AG04450 (cell line): Measurements from ENCODE around the gene MYO18A. TPM values are rescaled to one million over a fixed set of nuclear protein-coding genes. Genes with fewer than 3 reads are reported as not detected.

Experiments used
- CTCF ChIA-PET: fragments of 300-600, 350-600 bp; formaldehyde crosslinking; extraction: SDS; loops from one replicate; lab custom pipeline; 2022; ENCODE audit warnings: antibody characterized with exemption, inconsistent platforms; lab: Charles Lee
- POLR2A ChIA-PET: fragments of 350-600 bp; formaldehyde crosslinking; extraction: SDS; loops from one replicate; lab custom pipeline; 2021; ENCODE audit warnings: antibody characterized with exemption, inconsistent platforms; lab: Yijun Ruan, JAX
- DNase-seq: peaks from one replicate; pipeline ENCODE4 v3.0.0-alpha.2; 2011; ENCODE audit warnings: low read depth, low spot score
- H3K27ac ChIP-seq: one replicate; pipeline ENCODE4 v1.5.1; 2012; ENCODE audit warnings: low read depth, low read length, control low read depth
- H3K27me3 ChIP-seq: one replicate; pipeline ENCODE4 v1.6.0; 2012; ENCODE audit warnings: low read length; ENCODE audit not compliant: control insufficient read depth, insufficient read depth
- H3K4me3 ChIP-seq: 2 replicates; pipeline ENCODE4 v1.5.1; 2011; ENCODE audit warnings: mild to moderate bottlenecking, low read depth, low read length, control low read depth
- H3K9me3 ChIP-seq: 2 replicates; pipeline ENCODE4 v1.5.1; 2012; ENCODE audit warnings: low read length; ENCODE audit not compliant: control insufficient read depth, insufficient read depth
- CTCF ChIP-seq: IDR thresholded peaks from 2 replicates; pipeline ENCODE4 v1.5.1; 2011; ENCODE audit warnings: low read depth, low read length, control low read depth, inconsistent platforms
- polyA plus RNA-seq: library from polyadenylated mRNA; depleted of rRNA; stranded (reverse); fragments of >200 nt; gene quantifications from 2 replicates; pipeline ENCODE4 v1.2.3, GENCODE V29; 2011

Gene MYO18A
- polyA plus RNA-seq, 1 experiment: 9.8 TPM

- CTCF ChIA-PET: interaction anchor here (1.3 kb wide), 1 partner anchor 14 kb away, joined by 4 read pairs; no protein-coding TSS in a partner anchor
- Histone ChIP-seq H3K4me3 (no peak overlapping the region), H3K27me3 (no peaks in the 10 kb centered on the region), H3K9me3 (no peaks in the 10 kb centered on the region; the same call in 1 of the 2 replicates), H3K27ac (no peak overlapping the region)
- TF ChIP-seq CTCF: no peak
- no peak for DNase-seq
- POLR2A ChIA-PET: no interaction called here
Observed at GRCh38 chr17:29103341-29103740, 76.9 kb downstream of the MYO18A start.

- H3K9me3 ChIP-seq: no peaks in the 10 kb centered on the region; the same call in 1 of the 2 replicates
- ChIA-PET POLR2A (no interaction called here), CTCF (interaction anchor here (2.7 kb wide), 1 partner anchor 9 kb away, joined by 11 read pairs; no protein-coding TSS in a partner anchor)
- H3K27me3 ChIP-seq: no peaks in the 10 kb centered on the region
- DNase-seq: no peak
- no peak for TF ChIP-seq CTCF
- H3K4me3 ChIP-seq: no peak overlapping the region
- no peak overlapping the region for H3K27ac ChIP-seq
Observed at GRCh38 chr17:29102741-29103181, 77.4 kb downstream of the MYO18A start.

GRCh38 chr17:29102046-29102445 is 78.2 kb downstream of the MYO18A start:
- TF ChIP-seq CTCF: no peak
- POLR2A ChIA-PET: no interaction called here

GRCh38 chr17:29100296-29100695 is 79.9 kb downstream of the MYO18A start:
- no peak for TF ChIP-seq CTCF
- ChIA-PET POLR2A (no interaction called here), CTCF (interaction anchor here (1.5 to 2.7 kb wide), 3 partner anchors 12 to 135 kb away, joined by 8 to 11 read pairs (median 10); no protein-coding TSS in a partner anchor)
- Histone ChIP-seq H3K9me3 (no peaks in the 10 kb centered on the region; the same call in 1 of the 2 replicates), H3K27me3 (no peaks in the 10 kb centered on the region), H3K27ac (no peak overlapping the region), H3K4me3 (no peak overlapping the region)
- no peak for DNase-seq

More at GRCh38 chr17:29102046-29102445, 78.2 kb downstream of the MYO18A start:
- H3K27me3 ChIP-seq: no peaks in the 10 kb centered on the region
- CTCF ChIA-PET: interaction anchor here (2.4 to 2.7 kb wide), 2 partner anchors 10 to 137 kb away, joined by 10 to 11 read pairs; no protein-coding TSS in a partner anchor
- no peak overlapping the region for H3K27ac ChIP-seq
- H3K9me3 ChIP-seq: no peaks in the 10 kb centered on the region; the same call in 1 of the 2 replicates
- DNase-seq: no peak
- H3K4me3 ChIP-seq: no peak overlapping the region

GRCh38 chr17:29099527-29099926 is 80.7 kb downstream of the MYO18A start:
- ChIA-PET CTCF (no interaction called here), POLR2A (no interaction called here)
- H3K27ac ChIP-seq: no peak overlapping the region
- no peak overlapping the region for H3K4me3 ChIP-seq
- no peaks in the 10 kb centered on the region for H3K27me3 ChIP-seq
- H3K9me3 ChIP-seq: no peaks in the 10 kb centered on the region; the same call in 1 of the 2 replicates
- DNase-seq: no peak
- TF ChIP-seq CTCF: no peak
